Activated T-helper 2 cell treated with anti-CD3 and anti-CD28 coated beads, Interferon-gamma antibody, Interleukin-2, Interleukin-4, amounts not matched to agents 10 μg/mL and 5 μg/mL and 100 μg/mL, durations not matched to agents 14 hours and 24 hours and 36 hours (primary cell): ENCODE measurements around the gene CDCP2. TPM values are rescaled to one million over a fixed set of nuclear protein-coding genes. Genes with fewer than 3 reads are reported as not detected.

Experiments
- DNase-seq: peaks from one replicate; pipeline ENCODE4 v3.0.0; 2021; ENCODE audit warnings: low spot score
- H3K27ac Mint-ChIP-seq: one replicate; pipeline ENCODE4 v1.8.0; 2021; ENCODE audit warnings: mixed read lengths
- H3K27me3 Mint-ChIP-seq: one replicate; pipeline ENCODE4 v1.8.0; 2021; ENCODE audit warnings: low read depth, mixed read lengths
- H3K36me3 Mint-ChIP-seq: one replicate; pipeline ENCODE4 v1.8.0; 2021; ENCODE audit warnings: low read depth, mixed read lengths
- H3K4me1 Mint-ChIP-seq: one replicate; pipeline ENCODE4 v1.8.0; 2021; ENCODE audit warnings: low read depth, mixed read lengths
- H3K4me3 Mint-ChIP-seq: one replicate; pipeline ENCODE4 v1.8.0; 2021; ENCODE audit warnings: low read depth, mild to moderate bottlenecking, moderate library complexity, mixed read lengths
- H3K9me3 Mint-ChIP-seq: one replicate; pipeline ENCODE4 v1.8.0; 2021; ENCODE audit warnings: mixed read lengths
- intact Hi-C: fragments of 100-400 bp; cut with micrococcal nuclease; formaldehyde crosslinking; loops from one replicate; pipeline ENCODE4 v1.15.1; 2023
- total RNA-seq: library from RNA; stranded (reverse); gene quantifications from 2 replicates; pipeline ENCODE4 v1.2.3, GENCODE V29; 2022

Gene CDCP2
- total RNA-seq, 1 donor from 2014 or later, result not detected

DNA sequence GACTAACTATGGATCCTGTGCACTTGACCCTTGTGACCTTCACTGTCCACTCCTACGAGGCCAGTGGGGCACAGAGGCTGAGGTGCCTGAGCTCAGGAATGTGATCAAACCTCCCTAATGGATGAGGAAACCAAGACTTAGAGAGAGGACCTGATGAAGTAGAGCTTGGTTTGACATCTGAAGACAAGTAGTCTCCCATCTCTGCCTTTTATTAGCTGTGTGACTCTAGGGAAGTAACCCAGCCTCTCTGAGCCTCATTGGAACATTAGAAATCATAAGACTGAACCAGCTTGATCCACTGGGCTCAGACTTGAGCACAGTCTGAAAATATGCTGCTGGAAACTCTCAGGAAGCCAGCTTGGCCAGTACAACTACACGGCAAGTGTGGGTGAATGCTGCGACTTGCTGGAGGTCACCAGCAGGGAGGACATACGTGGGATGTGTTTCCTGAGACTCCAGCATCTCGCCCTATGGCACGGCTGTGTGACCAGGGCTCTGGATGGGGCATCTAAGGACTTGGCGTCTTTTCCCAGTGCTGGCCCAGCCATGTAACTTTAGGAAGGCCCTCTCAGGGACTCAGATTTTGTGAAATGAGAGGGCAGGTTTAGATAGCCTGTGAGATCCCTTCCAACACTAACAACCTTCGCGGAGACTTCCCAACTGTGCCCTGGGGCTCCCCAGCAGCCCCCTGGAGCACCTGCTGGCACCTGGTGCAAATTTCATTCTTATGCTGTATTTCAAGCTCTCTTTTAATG is 10.5 kb downstream of the CDCP2 start:
- no peak for DNase-seq
- H3K9me3 Mint-ChIP-seq, result no peaks in the 10 kb centered on the region
- no peak overlapping the region for H3K27ac Mint-ChIP-seq
- no peaks in the 10 kb centered on the region for H3K4me1 Mint-ChIP-seq
- H3K4me3 Mint-ChIP-seq, result no peak overlapping the region
- no peaks in the 10 kb centered on the region for H3K36me3 Mint-ChIP-seq
- intact Hi-C loops, result no loop called here
- no peaks in the 10 kb centered on the region for H3K27me3 Mint-ChIP-seq

DNA sequence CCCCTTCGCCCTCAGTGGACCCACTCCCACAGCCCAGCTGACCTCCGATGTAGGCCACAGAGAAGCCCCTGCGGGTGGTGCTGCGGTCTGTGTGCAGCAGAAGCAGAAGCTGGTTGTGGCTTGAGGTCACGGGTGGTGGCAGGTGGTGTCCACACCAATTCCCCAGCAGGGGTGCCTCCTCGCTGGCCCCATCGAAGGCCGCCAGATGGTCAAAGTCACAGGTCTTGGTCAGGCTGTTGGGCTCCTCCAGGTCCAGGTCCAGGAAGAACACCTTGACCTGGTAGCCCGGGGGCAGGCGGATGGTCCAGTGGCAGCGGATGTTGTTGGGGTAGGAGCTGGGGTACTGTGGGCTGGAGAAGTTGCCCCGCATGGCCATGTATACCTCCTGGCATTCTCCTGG is 13.1 kb downstream of the CDCP2 start:
- Mint-ChIP-seq H3K27me3 (no peaks in the 10 kb centered on the region), H3K4me1 (no peaks in the 10 kb centered on the region), H3K4me3 (no peak overlapping the region), H3K36me3 (no peaks in the 10 kb centered on the region), H3K9me3 (no peaks in the 10 kb centered on the region), H3K27ac (no peak overlapping the region)
- intact Hi-C loops, result no loop called here
- no peak for DNase-seq

DNA sequence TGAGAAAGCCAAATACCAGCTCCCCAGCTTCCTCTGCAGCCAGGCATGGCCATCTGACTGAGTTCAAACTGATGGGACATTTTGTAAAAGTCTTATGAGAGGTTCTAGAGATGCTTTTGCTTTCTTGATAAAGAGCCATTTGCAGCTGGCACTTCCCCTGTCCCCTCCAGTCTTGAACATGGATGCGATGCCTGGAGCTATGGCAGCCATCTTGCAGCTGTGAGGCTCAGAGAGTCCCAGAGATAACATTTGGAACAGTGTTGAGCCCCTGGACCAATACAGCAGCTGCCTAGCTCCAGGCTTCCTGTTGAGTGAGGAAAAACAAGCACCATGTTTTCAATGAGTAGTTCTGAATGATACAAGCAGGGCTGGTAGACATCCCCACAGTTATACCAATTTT is 13.8 kb downstream of the CDCP2 start:
- Mint-ChIP-seq H3K27ac (no peak overlapping the region), H3K4me1 (no peaks in the 10 kb centered on the region), H3K36me3 (no peaks in the 10 kb centered on the region), H3K9me3 (no peaks in the 10 kb centered on the region), H3K27me3 (no peaks in the 10 kb centered on the region), H3K4me3 (no peak overlapping the region)
- no peak for DNase-seq
- intact Hi-C loops, result no loop called here

DNA sequence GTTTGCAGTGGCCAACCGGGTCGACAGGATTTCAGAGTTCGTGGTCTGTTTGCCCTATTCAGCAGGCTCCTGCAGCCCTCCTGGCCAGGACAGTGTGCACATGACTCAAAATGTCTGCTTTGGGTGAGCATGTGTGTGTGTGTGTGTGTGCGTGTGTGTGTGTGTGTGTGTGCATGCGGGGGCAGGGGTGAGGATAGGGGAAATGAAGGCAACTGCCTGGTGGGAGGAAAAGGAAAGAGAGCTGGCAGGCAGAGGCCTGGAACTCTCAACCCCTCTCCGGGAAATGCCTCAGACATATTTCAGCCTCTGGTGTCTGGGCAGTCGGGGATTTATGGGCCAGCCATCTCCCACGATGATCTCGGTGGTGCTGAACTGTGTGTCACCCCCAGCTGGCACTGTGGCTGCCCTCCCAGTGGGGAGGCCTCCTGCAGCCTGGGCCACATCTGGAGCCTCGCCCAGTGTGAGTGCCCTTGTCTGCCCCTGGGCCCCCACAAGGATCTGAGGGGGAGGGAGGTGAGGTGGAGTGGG is 15.2 kb downstream of the CDCP2 start:
- no peaks in the 10 kb centered on the region for H3K27me3 Mint-ChIP-seq
- no peak overlapping the region for H3K27ac Mint-ChIP-seq
- H3K36me3 Mint-ChIP-seq, result no peaks in the 10 kb centered on the region
- DNase-seq, result no peak
- H3K4me3 Mint-ChIP-seq, result no peak overlapping the region
- no peaks in the 10 kb centered on the region for H3K4me1 Mint-ChIP-seq
- intact Hi-C loops, result no loop called here
- no peaks in the 10 kb centered on the region for H3K9me3 Mint-ChIP-seq

DNA sequence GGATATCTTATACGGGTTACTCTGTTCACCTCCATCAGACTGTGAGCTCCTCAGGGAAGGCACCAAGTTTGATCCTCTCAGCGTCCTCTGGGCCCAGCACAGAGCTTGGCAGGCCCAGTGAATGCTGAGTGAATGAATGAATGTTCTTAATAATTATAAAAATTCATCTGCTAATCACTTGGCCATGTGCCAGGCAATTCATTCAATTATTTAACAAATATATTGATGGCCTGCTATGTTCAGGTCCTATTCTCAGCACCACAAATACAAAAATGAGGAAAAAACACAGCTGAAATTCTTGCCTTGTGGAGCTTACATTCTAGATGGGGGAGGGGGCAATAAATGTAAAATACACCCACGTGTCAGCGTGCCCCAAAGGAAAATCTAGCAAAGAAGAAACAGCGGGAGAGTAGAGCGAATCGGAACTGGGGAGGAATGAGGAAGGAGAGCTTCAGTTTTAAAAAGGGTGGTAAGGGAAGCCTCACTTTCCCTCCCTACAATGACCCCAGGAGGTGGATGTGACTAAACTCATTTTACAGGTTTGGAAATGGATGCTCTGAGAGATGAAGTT is 15.8 kb downstream of the CDCP2 start:
- Mint-ChIP-seq H3K36me3 (no peaks in the 10 kb centered on the region), H3K27ac (no peak overlapping the region), H3K4me3 (no peak overlapping the region), H3K27me3 (no peaks in the 10 kb centered on the region), H3K4me1 (no peaks in the 10 kb centered on the region), H3K9me3 (no peaks in the 10 kb centered on the region)
- intact Hi-C loops, result no loop called here
- no peak for DNase-seq

DNA sequence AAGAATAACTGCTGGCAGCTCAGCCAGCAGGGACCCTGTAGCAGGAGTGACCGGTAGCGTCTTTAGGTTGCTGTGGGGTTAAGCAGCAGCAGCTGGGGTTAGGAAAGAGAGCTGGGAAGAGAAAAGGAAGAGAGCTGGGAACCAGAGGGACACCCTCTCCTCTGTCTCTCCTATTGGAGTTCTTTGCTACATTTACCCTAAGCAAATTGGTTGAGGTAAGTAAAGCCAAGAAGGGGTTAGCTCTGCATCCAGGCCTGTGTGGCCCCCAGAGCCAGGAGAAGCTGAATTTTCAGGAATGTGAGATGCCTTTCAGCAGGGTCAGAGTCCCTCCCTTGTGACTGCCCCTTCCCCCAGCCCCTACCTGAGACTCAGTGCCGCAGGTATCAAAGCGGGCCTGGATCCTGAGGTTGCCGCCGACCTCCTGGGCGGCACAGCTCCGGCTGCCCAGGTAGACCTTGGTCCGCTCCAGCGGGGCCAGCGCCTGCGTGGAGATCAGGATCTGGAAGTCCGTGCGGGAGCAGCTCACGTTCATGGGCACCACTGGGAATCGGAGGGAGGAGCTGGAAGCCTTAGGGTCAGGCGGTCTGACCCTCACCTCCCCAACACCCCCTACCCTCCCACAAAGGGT is 16.4 kb downstream of the CDCP2 start:
- no peaks in the 10 kb centered on the region for H3K36me3 Mint-ChIP-seq
- no peak for DNase-seq
- H3K4me1 Mint-ChIP-seq, result no peaks in the 10 kb centered on the region
- peaks cover 2% of the 10 kb centered on the region for H3K27me3 Mint-ChIP-seq
- intact Hi-C loops, result no loop called here
- no peak overlapping the region for H3K4me3 Mint-ChIP-seq
- H3K9me3 Mint-ChIP-seq, result no peaks in the 10 kb centered on the region
- no peak overlapping the region for H3K27ac Mint-ChIP-seq

DNA sequence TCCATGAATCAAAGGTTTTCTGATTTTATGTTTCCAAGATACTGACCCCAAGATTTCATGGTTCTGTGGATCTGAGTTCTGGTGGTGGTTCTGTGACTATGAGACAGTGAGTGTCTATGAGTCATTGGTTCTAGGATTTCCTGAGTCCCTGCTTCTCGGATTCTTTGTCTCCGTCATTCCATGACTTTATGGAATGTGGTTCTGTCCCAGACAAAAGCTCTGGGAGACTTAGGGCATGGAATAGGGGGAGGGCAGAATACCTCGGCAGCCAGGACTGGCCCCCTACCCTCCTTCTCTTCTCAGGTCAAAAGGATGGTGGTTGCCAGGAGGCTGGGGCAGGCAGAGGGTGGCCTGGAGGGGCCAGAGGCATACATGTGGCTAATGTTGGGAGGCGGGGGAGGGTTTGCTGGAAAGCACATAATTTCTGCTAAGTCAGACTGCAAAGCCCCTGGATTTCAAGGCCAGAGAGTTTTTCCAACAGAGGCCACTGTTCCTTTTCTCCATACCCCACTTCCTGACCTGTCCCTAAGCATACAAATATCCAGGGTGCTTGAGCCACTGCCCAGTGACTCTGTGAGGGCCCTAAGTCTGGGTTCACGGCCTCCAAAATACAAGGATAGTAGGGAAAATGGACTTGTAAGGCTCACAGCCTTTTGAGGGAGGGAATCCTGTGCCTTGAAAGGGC is 17.2 kb downstream of the CDCP2 start:
- Mint-ChIP-seq H3K36me3 (no peaks in the 10 kb centered on the region), H3K4me1 (no peaks in the 10 kb centered on the region), H3K27me3 (peaks cover 5% of the 10 kb centered on the region), H3K4me3 (no peak overlapping the region), H3K27ac (no peak overlapping the region), H3K9me3 (no peaks in the 10 kb centered on the region)
- no peak for DNase-seq
- intact Hi-C loops, result no loop called here

DNA sequence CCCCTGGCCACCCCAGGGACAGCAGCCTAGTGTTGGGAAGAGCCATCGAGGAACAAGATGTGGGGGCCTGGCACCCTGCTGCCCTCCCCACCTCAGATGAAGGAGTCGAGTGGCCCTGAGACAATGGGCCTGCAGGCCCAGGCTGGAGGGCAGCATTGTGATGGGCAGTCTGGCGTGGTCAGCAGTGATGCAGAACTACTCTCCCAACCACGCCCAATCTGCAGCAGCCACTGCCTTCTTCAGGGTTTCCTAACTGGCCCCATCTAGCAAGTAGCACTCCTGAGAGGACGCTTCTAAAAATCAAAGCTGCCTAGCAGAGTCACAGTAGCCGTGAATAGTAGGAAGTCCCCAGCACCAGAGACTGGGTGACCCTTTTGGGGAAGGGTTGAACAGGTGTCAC is 18.5 kb downstream of the CDCP2 start:
- no peaks in the 10 kb centered on the region for H3K4me1 Mint-ChIP-seq
- H3K27ac Mint-ChIP-seq, result no peak overlapping the region
- intact Hi-C loops, result no loop called here
- DNase-seq, result no peak
- no peaks in the 10 kb centered on the region for H3K9me3 Mint-ChIP-seq
- peaks cover 5% of the 10 kb centered on the region for H3K27me3 Mint-ChIP-seq
- no peaks in the 10 kb centered on the region for H3K36me3 Mint-ChIP-seq
- no peak overlapping the region for H3K4me3 Mint-ChIP-seq

DNA sequence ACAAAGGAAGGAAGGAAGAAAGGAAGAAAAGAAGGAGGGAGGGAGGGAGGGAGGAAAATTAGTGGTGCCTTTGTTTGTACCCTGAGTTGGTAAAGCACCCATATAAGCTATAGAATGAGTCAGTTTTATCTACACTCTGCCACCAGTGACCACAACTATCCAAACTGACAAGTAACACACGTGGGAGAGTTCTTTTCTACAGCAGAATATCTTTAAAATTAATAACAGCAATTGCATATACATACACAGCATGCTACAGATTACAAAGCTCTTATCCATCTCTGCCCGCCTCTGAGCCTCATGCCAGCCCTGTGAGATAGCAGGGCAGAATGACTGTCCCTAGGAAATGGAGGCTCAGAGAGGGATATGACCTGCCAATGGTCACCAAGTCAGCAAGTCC is 20.3 kb downstream of the CDCP2 start:
- Mint-ChIP-seq H3K4me1 (no peaks in the 10 kb centered on the region), H3K36me3 (no peaks in the 10 kb centered on the region), H3K9me3 (no peaks in the 10 kb centered on the region), H3K27me3 (peaks cover 6% of the 10 kb centered on the region), H3K27ac (no peak overlapping the region), H3K4me3 (no peak overlapping the region)
- no peak for DNase-seq
- intact Hi-C loops, result no loop called here

DNA sequence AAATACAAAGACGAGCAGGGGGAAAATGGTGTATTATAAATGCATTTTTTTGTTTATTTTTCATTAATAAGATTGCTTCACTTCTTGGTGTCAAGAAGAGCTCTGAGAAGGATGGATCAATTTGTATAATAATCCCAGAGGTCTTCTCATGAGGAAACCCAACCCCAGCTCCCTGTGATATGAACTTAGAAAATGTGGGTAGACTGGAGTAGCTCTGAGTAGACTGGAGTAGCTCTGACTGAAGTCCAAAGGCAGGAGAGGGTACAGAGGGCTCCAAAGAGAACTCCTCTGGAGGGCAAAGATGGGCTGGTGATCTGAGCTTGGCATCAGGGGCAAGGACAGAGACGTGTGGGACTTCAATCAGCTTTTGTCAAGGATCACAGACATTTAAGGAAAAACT is 21.4 kb downstream of the CDCP2 start:
- H3K36me3 Mint-ChIP-seq, result no peaks in the 10 kb centered on the region
- no peaks in the 10 kb centered on the region for H3K9me3 Mint-ChIP-seq
- no peak overlapping the region for H3K4me3 Mint-ChIP-seq
- no peak overlapping the region for H3K27ac Mint-ChIP-seq
- H3K4me1 Mint-ChIP-seq, result no peaks in the 10 kb centered on the region
- peaks cover 6% of the 10 kb centered on the region for H3K27me3 Mint-ChIP-seq
- intact Hi-C loops, result no loop called here
- DNase-seq, result no peak

DNA sequence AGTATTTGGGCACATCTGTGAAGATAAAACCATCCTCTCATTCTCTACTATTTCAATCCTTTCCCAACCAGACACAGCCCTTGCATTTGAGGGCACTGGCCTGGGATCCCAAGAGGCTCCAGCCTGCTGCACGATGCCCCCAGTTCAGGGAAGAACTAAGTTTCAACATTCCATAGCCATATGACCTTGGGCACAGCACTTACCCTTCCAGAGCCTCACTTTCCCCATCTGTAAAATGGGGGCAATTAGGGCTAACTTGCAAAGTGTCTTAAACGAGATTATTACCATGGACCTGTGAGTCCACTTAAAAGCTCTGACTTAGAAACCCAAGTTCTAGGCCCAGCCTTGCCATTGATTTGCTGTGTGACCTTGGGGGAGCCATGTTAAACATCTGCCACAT is 22.9 kb downstream of the CDCP2 start:
- Mint-ChIP-seq H3K36me3 (no peaks in the 10 kb centered on the region), H3K9me3 (no peaks in the 10 kb centered on the region), H3K27ac (no peak overlapping the region), H3K27me3 (peaks cover 6% of the 10 kb centered on the region), H3K4me1 (no peaks in the 10 kb centered on the region), H3K4me3 (no peak overlapping the region)
- intact Hi-C loops, result no loop called here
- DNase-seq, result no peak

DNA sequence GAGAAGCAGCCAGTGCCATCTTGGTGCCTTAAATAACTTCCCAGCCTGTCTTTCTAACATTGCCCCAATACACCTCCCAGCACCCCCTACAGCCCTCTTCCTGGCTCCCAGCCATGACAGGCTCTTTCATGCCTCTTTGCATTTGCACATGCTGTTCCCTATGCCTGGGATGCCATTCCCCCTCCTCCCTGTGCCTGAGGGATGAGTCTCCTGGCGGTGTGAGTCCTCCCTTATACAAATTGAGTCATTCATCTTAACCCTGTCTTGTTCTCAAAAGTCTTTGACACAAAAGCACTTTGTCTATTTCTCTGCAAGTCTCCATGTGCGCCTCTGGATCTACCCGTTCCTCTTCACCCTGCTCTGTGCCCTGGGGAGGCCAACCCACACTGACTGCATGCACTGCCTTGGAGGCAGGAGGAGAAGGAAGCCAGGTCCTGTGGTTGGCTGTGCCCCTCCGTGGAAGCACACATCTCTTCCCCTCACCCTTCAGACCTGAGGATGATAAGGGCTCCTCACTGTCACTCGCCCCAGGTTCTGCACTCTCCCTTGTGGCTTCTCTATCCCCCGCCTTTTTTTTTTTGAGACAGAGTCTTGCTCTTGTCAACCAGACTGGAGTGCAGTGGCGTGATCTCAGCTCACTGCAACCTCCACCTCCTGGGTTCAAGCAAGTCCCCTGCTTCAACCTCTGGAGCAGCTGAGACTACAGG is 25.1 kb downstream of the CDCP2 start:
- Mint-ChIP-seq H3K4me3 (no peak overlapping the region), H3K4me1 (no peaks in the 10 kb centered on the region), H3K9me3 (no peaks in the 10 kb centered on the region), H3K27ac (no peak overlapping the region), H3K36me3 (no peaks in the 10 kb centered on the region), H3K27me3 (peaks cover 8% of the 10 kb centered on the region)
- intact Hi-C loops, result no loop called here
- no peak for DNase-seq
